Measurements from ENCODE around the gene PRDM8. TPM values are rescaled to one million over a fixed set of nuclear protein-coding genes. Genes with fewer than 3 reads are reported as not detected.

The PRDM8 gene
- total and polyA plus RNA-seq, 2 of the 8 experiments (the other 6 are each of a cell fraction or from before 2014, with no cell fraction given) = not detected

GRCh38 chr4:80232707-80233370, 35.5 kb downstream of the PRDM8 start:
- no peak overlapping the region for H3K27ac ChIP-seq (ENCODE audit: low read depth, low read length)
- no peaks in the 10 kb centered on the region for H3K27me3 ChIP-seq (replicated peaks in 1 of 4; ENCODE audit: control insufficient read depth in 3 of 4, extremely low read depth in 1 of 4, insufficient read depth in 3 of 4, low read length in 3 of 4)
- H3K18ac ChIP-seq (ENCODE audit: extremely low read depth, low read length) = no peak overlapping the region
- no peak overlapping the region for H4K91ac ChIP-seq (replicated peaks; ENCODE audit: insufficient read length, low read length)
- H4K20me1 ChIP-seq (replicated peaks in 1 of 2; ENCODE audit: control insufficient read depth in 1 of 2, insufficient read depth in 2 of 2, low read length in 2 of 2) = no peaks in the 10 kb centered on the region
- no peak overlapping the region for H2BK15ac ChIP-seq (ENCODE audit: low read length)
- DNase-seq (ENCODE audit: low read depth in 1 of 2, low spot score in 2 of 2) (no peak), FAIRE-seq (no peak)
- H3K9me3 ChIP-seq (ENCODE audit: insufficient read depth in 2 of 2, low read depth in 1 of 2, low read length in 1 of 2) = no peaks in the 10 kb centered on the region
- no peak overlapping the region for H2BK12ac ChIP-seq (ENCODE audit: low read depth, low read length)
- no peaks in the 10 kb centered on the region for H3K23me2 ChIP-seq (ENCODE audit: low read depth, low read length)
- H3K4me3 ChIP-seq (ENCODE audit: extremely low read depth in 1 of 4, insufficient read depth in 2 of 4, low read depth in 3 of 4, low read length in 4 of 4) = no peak overlapping the region
- ChIA-PET CTCF (ENCODE audit: partially characterized antibody) (interaction anchor here (0.7 to 6.7 kb wide), 4 partner anchors 12 to 50 kb away, joined by 3 to 34 read pairs (median 4); no protein-coding TSS in a partner anchor), POLR2A (ENCODE audit: partially characterized antibody) (no interaction called here)
- no peak overlapping the region for H2BK20ac ChIP-seq (ENCODE audit: low read length)
- H3K23ac ChIP-seq (ENCODE audit: insufficient read length) = no peak overlapping the region
- no peaks in the 10 kb centered on the region for H3K79me1 ChIP-seq (ENCODE audit: low read depth, low read length)
- H3K4me2 ChIP-seq (ENCODE audit: insufficient read depth in 1 of 2, low read depth in 2 of 2, low read length in 2 of 2) = no peak overlapping the region
- H3K36me3 ChIP-seq (ENCODE audit: control insufficient read depth in 2 of 4, insufficient read depth in 4 of 4, low read length in 3 of 4) = no peaks in the 10 kb centered on the region
- no peak overlapping the region for H2BK5ac ChIP-seq (ENCODE audit: low read depth, low read length)
- H2AFZ ChIP-seq (ENCODE audit: low read length) = no peak overlapping the region
- no peak overlapping the region for H3K9ac ChIP-seq (replicated peaks in 1 of 4; ENCODE audit: extremely low read depth in 1 of 4, low read depth in 3 of 4, low read length in 3 of 4)
- H3K79me2 ChIP-seq (ENCODE audit: control insufficient read depth in 1 of 2, insufficient read depth in 2 of 2, low read length in 2 of 2) = no peaks in the 10 kb centered on the region
- no peak overlapping the region for H3K56ac ChIP-seq (replicated peaks; ENCODE audit: insufficient read length, low read depth, low read length)
- H4K5ac ChIP-seq (ENCODE audit: insufficient read length, low read depth, low read length) = no peak overlapping the region
- H3K14ac ChIP-seq (ENCODE audit: insufficient read length) = no peak overlapping the region
- H3K4me1 ChIP-seq (replicated peaks in 1 of 4; ENCODE audit: control insufficient read depth in 3 of 4, insufficient read depth in 4 of 4, low read length in 3 of 4) = no peaks in the 10 kb centered on the region
- no peak overlapping the region for H2AK5ac ChIP-seq (ENCODE audit: low read depth, low read length)
- H2BK120ac ChIP-seq (replicated peaks; ENCODE audit: low read depth, low read length) = no peak overlapping the region
- WGBS, 2 experiments (ENCODE audit: extremely low coverage in 1 of 2, insufficient coverage in 1 of 2, insufficient read length in 1 of 2, insufficient replicate concordance in 2 of 2, low coverage in 1 of 2, low lambda C conversion rate in 2 of 2, missing lambda C conversion rate in 1 of 2) = 91% methylated on average over 2 of the region's 2 CpGs; no CpG with 5 or more reads in 1 of the 2 experiments
- no peak overlapping the region for H4K8ac ChIP-seq (ENCODE audit: extremely low read depth, insufficient read depth, low read length)
- no peak overlapping the region for H3K4ac ChIP-seq (replicated peaks; ENCODE audit: insufficient read length, low read depth, low read length)
- TF ChIP-seq JUN (IDR thresholded peaks at IDR 0.05; ENCODE audit: low read depth, low read length) (no peak), RAD21 (IDR thresholded peaks at IDR 0.05 in 1 of 2, conservative IDR thresholded peaks at IDR 0.05 in 1 of 2; ENCODE audit: low read depth in 2 of 2, low read length in 2 of 2) (no peak), ATF2 (IDR thresholded peaks at IDR 0.05; ENCODE audit: low read length) (no peak), KDM1A (IDR thresholded peaks at IDR 0.05; ENCODE audit: borderline replicate concordance, low read length) (no peak), POLR2AphosphoS5 (IDR thresholded peaks at IDR 0.05; ENCODE audit: low read depth, low read length) (no peak), PHF8 (conservative IDR thresholded peaks at IDR 0.05; ENCODE audit: low read depth, low read length) (no peak), SAP30 (IDR thresholded peaks at IDR 0.05; ENCODE audit: insufficient read depth, insufficient replicate concordance, low read length) (no peak), TEAD4 (IDR thresholded peaks at IDR 0.05; ENCODE audit: low read depth, low read length) (no peak), HDAC2 (IDR thresholded peaks at IDR 0.05; ENCODE audit: borderline replicate concordance in 1 of 2, low read depth in 2 of 2, low read length in 2 of 2) (no peak), SP2 (IDR thresholded peaks at IDR 0.05; ENCODE audit: low read length) (no peak)

All from H1 (cell line).